Hippocampal formation (tissue), 2 donors: ENCODE data around the gene TBC1D4.

Experiments
- DNase-seq, 2 donors: peaks; one replicate each; lab custom pipeline; 2025; lab: John Stamatoyannopoulos, UW

Gene TBC1D4

DNA sequence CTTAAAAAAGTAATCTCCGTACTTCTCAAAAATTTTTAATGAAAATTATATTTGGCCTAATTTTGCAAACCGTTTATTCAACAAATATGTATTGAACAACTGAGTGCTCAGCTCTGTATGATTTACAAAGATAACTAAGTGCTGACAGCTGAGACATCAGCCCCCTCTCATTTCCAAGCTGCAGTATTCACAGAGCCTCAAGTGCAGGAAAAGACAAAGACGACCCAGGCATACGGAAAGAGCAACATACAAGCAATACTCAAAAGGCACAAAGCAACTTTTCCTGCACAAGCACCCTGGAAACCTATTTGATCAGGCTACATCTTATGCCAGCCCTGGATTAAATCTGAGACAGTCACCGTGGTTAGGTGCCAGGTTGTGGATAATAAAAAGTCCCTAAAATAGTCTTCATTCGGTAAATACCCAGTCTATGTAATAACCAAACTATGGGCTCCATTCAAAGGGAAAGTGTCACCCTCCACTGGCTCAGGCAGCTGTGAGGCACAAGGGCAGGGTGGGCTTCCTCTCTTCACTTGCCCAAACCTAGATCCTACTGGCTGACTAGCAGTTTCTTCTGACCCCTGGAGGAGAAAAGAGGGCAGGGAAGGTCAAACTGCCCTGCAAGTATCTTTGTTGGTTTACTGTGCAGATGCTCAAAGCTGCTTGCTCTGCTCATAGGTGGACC, 65.5 kb downstream of the TBC1D4 start:
- DNase-seq = no peak

GRCh38 chr13:75415694-75416093, 66.3 kb downstream of the TBC1D4 start:
- DNase-seq = no peak

DNA sequence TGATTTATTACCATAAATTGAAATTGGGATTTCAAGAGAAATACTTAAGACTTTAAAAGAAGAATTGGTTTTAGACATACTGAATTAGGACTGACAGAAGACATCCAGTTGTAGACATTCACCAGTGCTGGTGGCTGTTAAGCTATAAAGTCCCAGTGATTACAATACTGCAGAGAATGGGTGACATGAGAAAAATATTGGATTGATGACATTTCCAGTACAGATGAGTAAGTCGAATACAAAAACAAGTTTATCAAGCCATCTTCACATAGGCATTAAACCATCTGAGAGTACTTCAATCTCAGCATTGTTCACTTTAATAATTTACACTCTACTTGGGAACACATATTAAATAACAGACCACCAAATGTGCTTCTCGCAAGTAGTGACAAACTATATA, 66.8 kb downstream of the TBC1D4 start:
- no peak for DNase-seq

GRCh38 chr13:75414036-75414827, 67.7 kb downstream of the TBC1D4 start:
- no peak for DNase-seq

DNA sequence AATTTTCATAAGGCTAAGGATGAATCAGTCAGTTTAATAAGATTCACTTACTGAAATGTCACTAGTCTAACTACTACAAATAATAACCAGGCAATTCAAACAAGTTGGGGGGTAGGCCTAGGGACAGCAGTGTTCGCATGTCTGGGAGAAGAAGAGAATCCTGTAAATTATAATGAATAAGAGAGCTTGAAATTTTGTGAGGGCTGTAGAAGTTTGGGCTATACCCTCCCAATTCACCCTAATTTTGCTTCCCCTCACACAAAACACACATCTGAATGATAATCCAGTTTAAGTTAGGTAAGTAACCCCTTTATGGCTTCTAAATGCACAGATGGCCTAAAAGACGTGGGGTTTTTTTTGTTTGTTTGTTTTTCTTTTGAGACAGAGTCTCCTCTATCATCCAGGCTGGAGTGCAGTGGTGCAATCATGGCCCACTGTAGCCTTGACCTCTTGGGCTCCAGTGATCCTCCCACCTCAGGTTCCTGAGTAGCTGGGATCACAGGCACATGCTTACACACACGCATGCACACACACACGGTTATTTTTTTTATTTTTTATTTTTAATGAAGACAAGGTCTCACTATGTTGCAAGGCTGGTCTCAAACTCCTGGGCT, 69.9 kb downstream of the TBC1D4 start:
- DNase-seq = no peak

DNA sequence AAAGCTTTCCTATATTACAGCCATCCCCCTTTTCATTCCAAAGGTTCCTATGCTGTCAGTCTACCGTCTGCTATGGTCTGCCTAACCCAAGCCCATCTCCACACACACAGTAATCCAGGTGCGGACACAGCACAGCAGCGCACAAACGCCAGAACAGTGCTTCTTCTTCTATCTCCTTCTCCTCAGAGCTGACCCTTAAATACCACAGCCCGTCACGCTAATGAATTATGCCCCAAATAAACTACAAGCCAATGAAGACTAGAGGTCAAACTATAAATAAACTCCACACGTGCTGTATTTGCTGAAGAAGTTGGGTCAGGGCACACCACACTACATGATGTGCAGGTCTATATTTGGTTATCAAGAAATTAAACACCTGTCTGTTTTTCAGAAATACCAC, 71.8 kb downstream of the TBC1D4 start:
- DNase-seq = no peak

DNA sequence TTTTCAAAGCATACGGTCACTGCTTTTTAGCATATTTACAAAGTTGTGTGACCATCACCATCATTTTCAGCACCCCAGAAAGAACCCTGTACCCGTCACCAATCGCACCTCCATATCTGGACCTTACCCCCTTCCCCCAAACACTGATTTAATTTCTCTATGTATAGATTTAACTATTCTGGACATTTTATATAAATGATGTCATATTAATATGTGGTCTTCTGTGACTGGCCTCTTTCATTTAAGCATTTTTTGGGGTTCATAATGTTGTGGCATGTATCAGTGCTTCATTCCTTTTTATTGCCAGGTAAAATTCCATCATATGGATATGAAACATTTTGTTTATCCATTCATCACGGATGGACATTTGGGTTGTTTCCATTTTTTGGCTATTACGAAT, 74.0 kb downstream of the TBC1D4 start:
- no peak for DNase-seq

DNA sequence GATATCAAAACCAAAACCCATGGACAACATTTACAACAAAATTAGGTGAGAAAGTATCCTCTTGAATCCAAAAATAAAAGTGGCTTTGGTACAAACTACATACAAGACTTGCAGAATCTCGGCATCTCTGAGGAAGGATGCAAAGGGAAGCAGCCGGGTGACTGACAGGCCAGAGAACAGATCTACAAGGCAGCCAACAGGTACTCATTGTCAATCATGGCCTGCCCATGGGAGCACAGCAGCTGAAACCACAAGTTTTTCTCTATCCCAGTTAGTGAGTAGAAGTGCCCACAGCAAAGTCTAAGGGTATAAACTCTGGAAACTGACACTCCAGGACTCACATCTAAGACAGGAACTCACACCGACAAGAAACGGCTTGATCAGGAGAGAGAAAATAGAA, 74.5 kb downstream of the TBC1D4 start:
- no peak for DNase-seq

- no peak for DNase-seq
These were observed 75.8 kb downstream of the TBC1D4 start for GRCh38 chr13:75405976-75406703.

- DNase-seq = no peak
These were observed 77.2 kb downstream of the TBC1D4 start for GRCh38 chr13:75404726-75405125.

DNA sequence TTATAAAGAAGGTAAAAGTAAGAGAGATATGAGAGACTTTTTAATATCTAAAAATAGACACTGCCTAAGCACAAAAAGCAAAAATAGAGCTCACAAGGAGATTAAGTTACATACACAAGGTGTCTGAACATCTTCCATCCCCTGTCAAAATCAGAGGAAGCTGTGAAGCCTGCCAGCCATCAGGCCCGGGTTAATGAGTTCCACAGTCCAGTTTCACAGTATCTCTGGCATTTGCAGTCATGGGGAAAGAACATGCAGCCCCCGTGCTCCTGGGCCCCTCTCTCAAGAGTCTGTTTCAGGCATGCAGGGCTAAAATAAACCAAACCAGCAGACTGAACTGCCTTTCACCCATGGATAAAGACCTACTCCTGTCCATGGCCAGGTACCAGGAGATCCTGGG, 79.2 kb downstream of the TBC1D4 start:
- DNase-seq = peak in 1 of 2 donors; percentile 3

- no peak for DNase-seq
These were observed 81.2 kb downstream of the TBC1D4 start for GRCh38 chr13:75400775-75401174.

GRCh38 chr13:75399879-75400217, 82.1 kb downstream of the TBC1D4 start:
- DNase-seq = no peak

DNA sequence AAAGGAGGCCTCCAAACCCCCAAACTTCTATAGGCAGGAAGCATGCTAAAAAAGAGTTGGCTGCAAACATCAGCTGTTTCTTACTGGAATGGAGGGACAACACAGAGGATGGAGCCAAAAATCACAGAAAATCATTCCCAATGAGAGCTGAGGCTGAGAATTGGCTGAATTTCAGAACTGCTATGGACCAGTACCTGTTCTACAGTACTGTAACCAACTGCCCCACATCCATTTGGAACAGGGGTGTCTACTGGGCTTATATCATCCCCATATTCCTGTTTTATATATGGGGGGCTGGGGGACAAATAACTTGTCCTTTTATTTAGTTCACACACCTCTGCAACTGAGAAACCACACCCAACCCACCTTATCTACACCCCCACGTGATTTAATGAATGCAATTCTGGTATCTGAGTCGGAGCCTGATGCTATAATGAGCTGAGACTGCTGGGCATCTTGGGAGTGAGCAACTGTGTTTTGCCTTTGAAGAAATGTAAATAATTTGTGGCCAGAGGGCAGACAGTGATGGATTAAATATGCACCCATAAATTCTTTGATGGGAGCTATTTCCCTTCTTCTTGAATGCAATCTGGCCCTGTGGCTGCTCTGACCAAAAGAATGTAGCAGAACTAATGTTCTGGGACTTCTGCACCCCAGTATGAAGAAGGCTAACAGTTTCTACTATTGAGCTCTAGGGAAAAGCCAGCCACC, 82.6 kb downstream of the TBC1D4 start:
- DNase-seq = no peak

- no peak for DNase-seq
These were observed 83.9 kb downstream of the TBC1D4 start for GRCh38 chr13:75398072-75398471.

GRCh38 chr13:75395901-75396300, 86.1 kb downstream of the TBC1D4 start:
- no peak for DNase-seq

DNA sequence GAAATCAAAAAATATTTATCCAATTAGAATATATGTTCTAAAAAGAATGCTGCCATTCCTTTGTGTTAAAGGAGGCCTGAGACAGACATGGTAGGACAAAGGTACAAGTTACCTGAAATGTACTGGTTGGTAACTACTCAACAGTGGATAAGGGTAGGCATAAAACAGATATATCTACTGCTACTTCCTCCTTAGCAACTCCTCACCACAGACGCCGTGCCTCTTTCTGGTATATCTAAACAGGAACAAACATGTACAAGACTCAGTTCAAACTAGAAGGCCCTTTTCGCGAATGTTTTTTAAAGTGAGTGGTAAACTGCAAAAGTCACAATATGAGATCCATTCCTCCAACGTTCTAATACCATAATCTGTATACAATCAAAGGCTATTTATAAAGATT, 86.9 kb downstream of the TBC1D4 start:
- DNase-seq = no peak

DNA sequence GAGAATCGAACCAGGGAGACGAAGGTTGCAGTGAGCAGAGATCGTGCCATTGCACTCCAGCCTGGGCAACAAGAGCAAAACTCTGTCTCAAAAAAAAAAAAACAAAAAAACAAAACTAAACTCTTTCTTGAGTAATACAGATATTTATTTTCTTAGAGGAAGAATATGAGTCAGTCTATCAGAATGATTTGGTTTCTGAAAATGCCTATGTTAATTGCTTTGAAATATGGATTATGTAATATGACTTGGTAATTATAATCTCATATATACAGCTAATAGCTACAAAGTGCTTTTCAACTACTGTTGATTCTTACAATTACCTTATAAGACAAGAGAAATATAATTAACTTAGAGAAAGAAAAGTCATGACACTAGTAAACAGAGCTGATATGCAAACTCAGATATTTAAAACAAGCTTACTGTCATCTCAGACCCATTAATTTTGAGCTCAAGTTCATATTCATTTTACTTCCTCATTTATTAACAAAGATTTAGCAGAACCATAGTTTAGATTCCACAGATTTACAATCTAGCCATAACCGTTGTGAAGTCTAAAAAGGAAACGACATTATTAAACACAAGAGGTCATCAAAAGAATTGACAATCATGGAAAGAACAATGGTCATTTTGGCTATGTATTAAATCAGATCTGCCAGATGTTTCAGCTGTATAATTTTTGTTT, 88.0 kb downstream of the TBC1D4 start:
- DNase-seq = no peak

GRCh38 chr13:75391432-75392100, 90.4 kb downstream of the TBC1D4 start:
- no peak for DNase-seq

DNA sequence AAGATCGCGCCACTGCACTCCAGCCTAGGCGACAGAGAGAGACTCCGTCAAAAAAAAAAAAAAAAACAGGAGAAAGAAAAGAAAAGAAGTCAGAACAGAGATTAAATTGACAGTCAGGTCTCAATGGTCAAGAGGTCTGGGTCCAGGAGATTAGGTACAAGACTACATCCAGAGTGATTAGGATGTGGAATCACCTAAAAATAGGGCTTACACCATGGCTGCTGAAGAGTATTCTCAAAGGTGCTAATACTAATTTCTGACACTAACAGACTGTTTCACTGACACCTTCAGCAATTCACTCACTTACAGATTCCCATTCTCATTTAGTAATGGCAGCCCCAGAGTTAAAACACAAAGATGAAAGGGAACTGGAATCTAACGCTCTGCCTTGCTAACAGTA, 91.7 kb downstream of the TBC1D4 start:
- DNase-seq = no peak

DNA sequence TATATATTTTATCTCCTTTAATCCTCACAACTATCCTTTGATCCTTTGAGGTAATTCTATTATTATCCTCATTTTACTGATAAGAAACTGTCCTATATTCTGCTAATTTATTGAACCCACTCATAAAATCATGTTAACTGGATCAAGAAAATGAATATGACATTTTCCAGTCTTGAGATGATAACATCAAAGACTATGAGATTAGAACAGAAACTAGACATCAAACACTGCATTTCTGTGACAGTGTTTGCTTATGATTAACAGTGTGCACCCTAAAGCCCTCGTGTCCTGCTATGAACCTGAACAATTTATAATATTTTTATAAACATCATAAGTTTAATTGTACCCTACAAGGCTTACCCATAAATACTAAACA, 96.3 kb downstream of the TBC1D4 start:
- no peak for DNase-seq
